Activated CD4-positive, alpha-beta T cell treated with anti-CD3 and anti-CD28 coated beads for 1 hour (primary cell): Measurements from ENCODE around the gene FANCG.
A peak's percentile ranks its signal among the peaks of the same experiment; 100 is the strongest.

ENCODE experiments used
- DNase-seq: peaks from one replicate; pipeline ENCODE4 v3.0.0-alpha.2; 2020

FANCG gene

DNA sequence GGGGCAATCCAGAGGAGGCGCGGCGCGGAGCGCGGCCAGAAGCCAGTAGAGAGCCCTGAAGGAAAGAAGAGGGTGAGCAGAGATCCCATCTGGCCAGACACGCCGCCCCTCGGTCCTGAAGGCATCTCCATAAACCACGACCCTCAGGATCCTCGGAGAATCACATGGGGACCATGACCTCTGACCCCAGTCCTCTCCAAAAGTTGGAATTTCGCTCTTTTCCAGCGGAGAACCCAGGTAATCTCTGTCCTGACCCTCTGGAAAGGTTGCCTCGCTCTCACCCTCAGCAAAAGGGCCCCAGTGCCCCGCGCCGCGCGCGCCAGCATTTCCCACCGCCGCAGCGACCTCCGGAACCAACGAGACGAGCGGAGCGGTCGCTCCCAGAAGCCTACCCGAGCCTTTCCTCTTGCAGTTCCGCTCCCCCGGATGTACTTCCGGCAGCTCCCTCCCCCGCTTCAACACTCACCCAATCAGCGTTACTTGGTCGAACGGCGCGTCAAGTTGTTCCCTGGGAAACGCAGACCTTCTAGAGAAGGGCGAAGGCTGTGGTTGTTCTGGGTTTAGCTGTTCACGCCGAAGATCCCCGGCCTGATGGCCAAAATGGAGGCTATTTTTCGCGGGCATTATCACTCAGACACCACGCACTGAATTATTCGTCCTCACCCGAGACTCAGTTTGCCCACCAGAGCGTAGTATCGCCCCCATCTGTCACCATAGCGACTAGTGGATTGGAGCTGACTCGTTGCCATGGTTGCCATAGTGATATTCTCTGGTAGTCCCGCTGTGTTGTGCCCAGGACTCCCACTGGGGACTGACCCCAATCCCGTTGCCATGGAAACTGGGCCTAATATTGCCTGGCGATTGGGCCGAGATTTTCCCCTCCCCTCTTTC lies 23.3 kb upstream of the FANCG start, which contains the start of gene STOML2:
STOML2 (minus strand) TSS at position 363 of the 891 bp plus-strand sequence; CDS start at position 326, 37 bp downstream.
- DNase-seq: peak; percentile 88

- DNase-seq: no peak
These were observed 22.7 kb upstream of the FANCG start for GRCh38 chr9:35102465-35102768.

GRCh38 chr9:35097573-35097972 lies 17.8 kb upstream of the FANCG start:
- DNase-seq: no peak

DNA sequence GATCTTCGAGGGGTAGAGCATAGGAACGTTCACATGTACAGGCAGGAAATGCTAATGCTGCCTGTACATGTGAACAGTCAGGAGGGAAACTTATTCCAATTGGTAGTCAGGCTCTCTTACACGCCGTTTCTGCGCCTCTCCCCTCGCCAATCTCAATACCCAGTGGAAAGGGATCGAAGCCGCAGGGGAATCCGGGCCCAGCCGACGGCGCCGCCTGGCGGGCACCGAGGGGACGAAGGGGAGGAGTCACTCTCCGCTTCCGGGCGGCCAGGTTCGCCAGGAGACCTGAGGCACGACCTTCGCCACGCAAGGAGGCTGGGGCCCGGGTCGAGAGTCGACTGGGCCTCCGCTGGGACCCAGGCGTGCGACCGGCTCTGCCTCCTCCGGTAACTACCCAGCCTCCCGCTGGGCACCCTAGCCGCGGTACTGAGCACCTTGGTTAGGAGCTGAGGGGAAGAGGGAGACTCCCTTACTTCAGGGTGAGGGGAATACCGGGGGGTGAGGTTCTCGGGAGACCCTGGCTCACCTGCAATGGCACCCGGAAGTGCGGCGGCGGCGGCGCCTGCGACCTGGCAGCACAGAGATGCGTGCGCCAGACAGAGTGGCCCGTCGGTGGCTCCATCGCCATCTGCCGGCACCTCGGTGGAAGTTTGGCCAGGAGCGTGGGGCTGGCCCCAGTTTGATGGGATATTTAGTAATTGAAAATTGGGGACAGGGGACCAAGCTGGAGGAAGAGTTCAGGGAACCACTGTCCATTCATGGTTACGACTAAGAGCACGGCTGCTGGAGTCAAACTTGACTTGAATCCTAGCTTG lies 16.5 kb upstream of the FANCG start, which contains the start of gene PIGO:
PIGO (minus strand) TSS at position 557 of the 815 bp plus-strand sequence. CDS start 1,026 bp downstream, outside the sequence.
- peak; percentile 83 for DNase-seq

DNA sequence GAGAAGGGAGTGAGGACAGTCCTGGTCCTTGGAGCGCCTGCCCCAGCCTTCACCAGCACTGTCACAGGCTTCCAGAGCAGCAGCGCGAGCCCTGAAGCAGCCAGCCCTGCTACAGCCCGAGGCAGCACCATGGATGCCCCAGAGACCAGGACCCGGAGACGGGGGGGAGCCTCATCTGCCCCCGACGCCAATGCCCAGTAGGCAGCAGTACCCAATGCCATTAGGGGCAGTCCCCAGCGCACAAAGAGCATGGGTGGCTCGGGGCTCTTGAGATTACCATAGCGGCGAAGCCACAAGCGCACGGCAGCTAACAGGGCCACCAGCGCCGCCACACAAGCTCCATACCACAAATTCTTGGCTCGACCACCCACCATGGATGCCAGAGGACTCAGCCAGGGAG lies 11.8 kb upstream of the FANCG start:
- no peak for DNase-seq

DNA sequence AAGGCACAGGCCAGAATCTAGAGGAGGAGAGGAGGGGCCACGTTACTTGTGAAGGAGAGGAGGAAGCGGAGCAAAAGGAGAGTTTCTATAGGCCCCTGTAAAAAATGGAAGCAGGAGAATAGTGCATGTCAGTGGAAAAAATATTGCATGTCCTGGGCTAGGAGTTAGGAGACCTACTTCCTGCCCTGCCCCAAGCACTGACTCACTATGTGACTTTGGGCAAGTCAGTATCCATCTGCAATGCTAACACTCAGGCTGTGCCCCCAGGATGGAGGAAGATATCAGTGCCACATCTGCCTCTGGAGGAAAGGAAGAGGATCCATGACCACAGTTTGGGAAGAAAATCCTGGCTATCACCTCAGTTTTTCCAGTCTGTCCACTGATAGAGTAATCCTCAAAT lies 9.7 kb upstream of the FANCG start:
- no peak for DNase-seq

DNA sequence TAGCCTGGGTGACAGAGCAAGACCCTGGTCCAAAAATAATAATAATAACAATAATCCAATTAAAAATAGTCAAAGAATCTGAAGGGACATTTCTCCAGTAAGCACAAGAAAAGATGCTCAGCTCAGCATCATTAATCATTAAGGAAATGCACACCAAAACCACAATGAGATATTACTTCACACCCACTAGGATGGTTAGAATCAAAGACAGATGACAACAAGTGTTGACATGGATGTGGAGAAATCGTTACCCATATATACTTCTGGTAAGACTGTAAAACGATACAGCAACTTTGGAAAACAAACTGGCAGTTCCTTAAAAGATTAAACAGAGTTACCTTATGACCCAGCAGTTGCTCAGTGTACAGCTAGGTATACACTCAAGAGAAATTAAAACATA lies 5.3 kb upstream of the FANCG start:
- DNase-seq: no peak

- DNase-seq: no peak
These were observed 709 bp downstream of the FANCG start for GRCh38 chr9:35079041-35079425.

DNA sequence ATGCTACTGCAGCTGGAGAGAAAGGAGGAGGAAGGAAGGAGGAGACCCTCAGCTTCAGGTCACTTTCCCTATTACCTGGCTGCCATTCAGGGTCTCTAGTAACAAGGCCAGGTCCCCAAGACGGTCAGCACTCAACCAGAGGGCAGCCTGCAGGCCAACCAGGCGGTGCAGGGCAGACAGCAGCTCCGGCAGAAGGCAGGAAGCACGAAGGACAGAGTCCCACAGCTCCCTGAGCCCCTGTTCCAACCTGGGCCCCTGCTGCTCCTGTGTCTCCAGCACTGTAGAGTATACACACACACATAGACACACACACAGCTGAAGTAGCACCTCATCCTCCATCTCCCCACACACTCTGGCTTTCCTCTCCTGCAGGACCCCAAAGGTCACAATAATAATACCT lies 1.7 kb downstream of the FANCG start:
- DNase-seq: no peak

DNA sequence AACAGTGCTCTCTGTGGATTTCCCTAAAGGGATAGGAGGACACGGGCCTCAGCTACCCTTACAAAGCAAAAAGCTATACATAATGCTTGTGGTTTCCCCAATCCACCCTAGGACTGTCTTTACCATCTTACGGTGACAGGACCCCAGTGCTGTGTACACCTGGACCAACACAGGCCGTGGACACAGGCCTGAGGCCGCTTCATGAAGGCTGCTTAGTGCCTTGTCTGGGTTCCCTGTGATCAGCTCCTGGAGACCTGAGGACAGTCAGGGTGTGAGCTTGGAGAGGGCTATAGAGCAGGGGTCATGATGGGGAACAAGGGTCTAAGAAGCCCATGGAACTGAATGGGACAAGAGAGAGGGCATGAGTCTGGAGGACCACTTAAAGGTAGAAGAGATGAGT lies 2.9 kb downstream of the FANCG start:
- no peak for DNase-seq

DNA sequence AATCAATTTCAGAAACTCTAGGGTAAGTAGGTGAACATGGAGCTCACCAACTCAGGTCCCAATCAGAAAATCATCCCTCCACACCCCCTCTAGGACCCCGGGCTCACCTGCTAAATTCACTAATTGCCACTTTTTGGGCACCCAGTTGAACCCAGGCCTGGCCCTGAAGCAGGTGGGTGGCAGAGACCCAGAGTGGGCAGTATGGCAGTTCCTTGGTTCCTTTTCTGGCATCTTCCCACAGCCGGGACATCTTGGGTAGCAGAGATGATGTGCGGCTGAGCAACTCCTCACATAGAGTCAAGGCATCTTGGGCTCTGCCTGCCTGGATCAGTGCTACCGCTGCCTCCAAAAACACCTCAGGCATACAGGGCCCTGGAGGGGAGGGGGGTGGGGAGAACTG lies 4.4 kb downstream of the FANCG start:
- no peak for DNase-seq

DNA sequence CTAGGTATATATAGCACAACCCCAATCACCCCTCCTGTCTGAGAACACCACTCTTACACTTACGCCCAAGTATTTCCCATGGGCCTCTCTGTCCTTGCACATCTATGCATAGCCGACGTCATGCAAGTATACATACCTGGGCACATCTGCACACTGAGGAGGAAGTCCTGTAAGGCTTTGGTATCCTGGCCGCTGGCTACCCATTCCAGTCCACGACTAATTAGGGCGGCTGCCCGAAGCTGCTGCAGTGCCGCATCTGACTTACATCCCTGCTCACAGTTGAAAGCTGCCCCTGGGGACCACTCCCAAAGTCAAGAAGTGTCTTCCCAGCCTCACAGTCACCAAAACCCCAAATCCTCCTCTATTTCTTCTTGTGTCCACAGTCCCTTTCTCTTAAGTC lies 5.0 kb downstream of the FANCG start:
- no peak for DNase-seq

DNA sequence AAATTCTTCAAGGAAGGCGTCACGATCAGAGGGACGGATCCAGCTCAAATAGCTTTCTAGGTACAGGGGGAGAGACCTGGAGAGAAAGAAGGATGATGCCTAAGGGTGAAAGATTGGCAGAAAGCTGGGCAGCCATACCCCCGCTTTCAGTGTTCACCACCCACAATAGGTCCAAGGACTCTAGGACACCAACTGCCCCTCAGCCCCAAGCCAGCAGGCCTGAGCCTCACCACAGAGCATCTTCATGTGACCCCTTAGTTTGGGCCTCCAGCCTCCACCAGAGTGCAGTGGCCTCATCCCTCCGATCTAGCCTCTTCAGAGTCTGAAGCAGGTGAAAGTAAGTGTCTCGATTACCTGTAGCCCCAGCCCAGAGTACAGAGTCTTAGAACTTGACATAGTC lies 5.6 kb downstream of the FANCG start:
- DNase-seq: no peak

GRCh38 chr9:35073279-35073612 lies 6.5 kb downstream of the FANCG start:
- DNase-seq: no peak

DNA sequence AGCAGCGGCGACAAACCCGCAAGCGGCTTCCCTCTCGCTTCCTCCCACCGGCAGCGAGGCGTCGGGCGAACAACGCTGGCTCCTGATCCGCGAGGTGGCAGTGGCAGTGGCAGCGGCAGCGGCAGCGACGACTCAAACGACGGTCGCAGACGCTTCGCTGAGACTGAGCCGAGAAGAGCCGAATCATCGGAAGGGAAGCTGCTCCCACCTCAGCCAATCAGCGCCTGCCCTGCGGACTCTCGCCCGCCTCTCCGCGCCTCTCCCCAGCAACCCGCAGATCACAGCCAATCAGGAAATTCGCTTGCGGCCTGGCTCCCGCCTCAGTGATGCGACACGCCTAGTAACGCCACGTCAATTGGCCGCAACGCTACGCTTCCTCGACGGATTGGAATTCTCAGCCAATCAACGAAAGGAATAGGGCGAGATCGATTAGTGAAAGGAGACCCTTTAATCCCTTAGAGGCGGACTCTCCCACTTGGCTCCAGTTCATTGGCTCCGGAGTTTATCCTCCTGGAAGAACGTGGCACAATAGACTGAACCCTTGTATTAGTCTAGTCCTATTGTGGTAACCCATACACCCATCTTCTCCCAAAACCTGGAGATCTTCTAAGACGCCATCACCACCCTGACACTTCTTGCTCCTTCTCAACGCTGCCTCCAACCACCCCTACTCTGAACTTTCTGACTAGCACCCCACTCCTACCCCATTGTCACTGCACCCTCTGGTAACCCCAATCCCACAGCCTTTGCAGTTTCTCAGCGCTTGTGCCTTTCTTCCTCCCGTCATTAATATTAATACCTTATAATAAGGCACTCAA lies 7.1 kb downstream of the FANCG start, which contains the start of gene VCP:
VCP (minus strand) TSS at position 165 of the 818 bp plus-strand sequence. CDS start 272 bp downstream, outside the sequence.
- peak; percentile 96 for DNase-seq

- peak; percentile 58 for DNase-seq
These were observed 7.8 kb downstream of the FANCG start for GRCh38 chr9:35071814-35072460.

DNA sequence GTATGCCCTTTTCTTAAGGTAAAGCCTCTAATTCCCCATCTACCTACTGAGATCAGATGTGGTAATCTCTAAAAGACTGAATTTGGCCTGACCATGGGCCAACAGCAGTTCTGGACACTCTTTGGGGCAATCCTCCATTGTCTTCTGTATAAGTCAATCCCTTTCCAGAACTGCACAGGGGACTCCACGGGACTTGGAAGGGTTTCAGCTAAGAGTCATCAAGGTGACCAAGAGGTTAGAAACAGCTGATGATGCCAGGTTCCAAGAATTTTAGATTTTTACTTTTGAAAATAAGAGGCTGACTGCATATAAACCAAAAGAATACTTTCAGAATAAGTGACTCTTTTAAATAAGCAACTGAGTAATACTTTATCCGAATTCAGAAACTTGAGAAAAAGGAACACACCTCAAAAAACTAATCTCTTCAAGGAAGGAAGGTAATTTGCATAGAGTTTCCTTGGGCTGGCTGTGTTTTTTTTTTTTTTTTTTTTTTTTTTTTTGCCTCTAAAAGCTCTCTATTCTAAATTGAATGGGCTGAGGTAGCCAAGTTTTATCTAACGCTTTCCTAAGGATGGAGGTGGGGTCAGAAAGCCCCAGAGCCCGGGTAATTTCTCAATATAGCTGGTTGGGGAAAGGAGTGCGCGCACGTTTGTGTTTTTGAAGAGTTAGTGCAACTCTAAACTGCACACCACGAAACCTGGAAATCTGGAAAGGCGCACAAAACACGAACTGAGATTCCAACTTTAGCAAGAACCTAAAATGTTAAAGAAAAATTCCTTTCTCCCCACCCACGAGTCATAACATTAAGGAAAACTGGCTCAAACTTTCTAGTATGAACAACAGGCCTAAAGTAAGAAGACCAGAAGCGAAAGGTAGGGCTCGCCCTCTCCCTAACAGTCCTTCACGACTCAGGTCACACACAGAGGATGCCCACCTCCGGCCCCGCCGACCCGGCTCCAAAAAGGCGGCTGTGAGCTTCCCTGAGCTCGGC lies 8.6 kb downstream of the FANCG start:
- no peak for DNase-seq

DNA sequence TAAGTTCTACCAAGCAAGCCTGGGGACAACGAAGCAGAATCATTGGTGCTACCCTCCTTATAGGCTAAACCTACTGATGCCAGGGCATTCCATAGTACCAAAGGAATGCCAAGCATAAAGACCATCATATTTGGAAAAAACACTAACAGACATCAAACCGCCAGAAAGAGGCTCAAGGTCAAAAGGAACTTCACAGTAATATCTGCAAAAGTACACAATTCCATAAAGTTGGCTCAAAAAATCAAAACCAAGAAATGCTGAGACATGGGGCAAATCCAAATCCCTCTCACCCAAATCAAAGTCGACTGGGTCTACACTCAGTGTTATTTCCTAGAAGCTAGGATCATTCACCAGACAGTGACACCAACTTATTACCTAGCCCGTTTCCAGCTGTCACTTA lies 10.7 kb downstream of the FANCG start:
- DNase-seq: no peak

GRCh38 chr9:35067056-35067455 lies 12.7 kb downstream of the FANCG start:
- no peak for DNase-seq

DNA sequence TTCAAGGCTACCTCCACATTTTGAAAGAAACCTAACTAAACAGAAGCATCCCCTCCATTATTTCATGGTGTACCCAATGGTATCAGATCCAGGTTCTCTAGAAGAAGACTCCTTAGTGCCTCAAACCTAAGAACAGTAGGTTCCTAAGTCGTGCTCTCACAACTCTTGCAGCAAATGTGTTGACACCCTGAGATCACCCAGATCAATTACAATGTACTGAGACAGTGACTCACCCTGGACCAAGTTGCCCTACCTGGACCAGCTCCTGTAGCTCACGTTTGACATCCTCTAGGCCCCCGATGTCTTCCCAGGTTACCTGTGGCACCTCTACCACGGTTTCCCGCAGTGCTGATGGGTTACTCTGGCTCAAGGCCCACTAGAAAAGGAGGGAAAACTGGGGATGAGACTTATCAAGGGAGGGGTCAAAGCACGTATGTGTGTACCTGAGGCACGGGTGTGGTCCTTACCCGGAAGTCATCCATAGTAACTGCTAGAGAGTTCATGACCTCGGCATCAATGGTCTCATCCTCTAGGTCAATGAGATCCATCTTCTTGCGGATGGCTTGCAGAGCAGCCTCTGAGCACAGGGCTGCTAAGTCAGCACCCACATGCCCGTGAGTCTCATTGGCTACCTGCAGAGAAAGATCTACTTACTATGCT lies 19.1 kb downstream of the FANCG start:
- DNase-seq: no peak

DNA sequence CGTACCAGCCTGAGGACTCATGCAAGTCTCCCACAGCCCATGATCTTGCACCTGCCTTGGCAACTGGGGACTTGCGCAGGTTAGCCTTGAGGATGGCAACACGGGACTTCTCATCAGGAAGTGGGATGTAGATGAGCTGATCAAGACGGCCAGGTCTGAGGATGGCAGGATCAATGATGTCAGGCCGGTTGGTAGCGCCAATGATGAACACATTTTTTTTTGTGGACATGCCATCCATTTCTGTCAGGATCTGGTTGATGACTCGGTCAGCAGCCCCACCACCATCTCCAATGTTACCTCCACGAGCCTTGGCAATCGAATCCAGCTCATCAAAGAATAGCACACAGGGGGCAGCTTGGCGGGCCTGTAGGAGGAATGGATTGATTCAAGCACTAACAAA lies 20.3 kb downstream of the FANCG start:
- DNase-seq: no peak
